ENCODE results near the gene SDK2. TPM values are rescaled to one million over a fixed set of nuclear protein-coding genes. Genes with fewer than 3 reads are reported as not detected.

Gene SDK2
- total RNA-seq, 4 donors from 2014 or later = under 0.01 to 0.49 (median 0.08) TPM

- TF ChIP-seq CTCF (IDR thresholded peaks at IDR 0.05; ENCODE audit: low read depth) = no peak
Measured at GRCh38 chr17:73494950-73495349, 149.3 kb downstream of the SDK2 start.

- TF ChIP-seq CTCF (IDR thresholded peaks at IDR 0.05; ENCODE audit: low read depth) = no peak
Measured at GRCh38 chr17:73493956-73494926, 150.0 kb downstream of the SDK2 start.

- no peak for TF ChIP-seq CTCF (IDR thresholded peaks at IDR 0.05; ENCODE audit: low read depth)
Measured at GRCh38 chr17:73492821-73493814, 151.1 kb downstream of the SDK2 start.

GRCh38 chr17:73492125-73492820 lies 152.0 kb downstream of the SDK2 start:
- TF ChIP-seq CTCF (IDR thresholded peaks at IDR 0.05; ENCODE audit: low read depth) = no peak

GRCh38 chr17:73491648-73492047 lies 152.6 kb downstream of the SDK2 start:
- no peak for TF ChIP-seq CTCF (IDR thresholded peaks at IDR 0.05; ENCODE audit: low read depth)

GRCh38 chr17:73490851-73491250 lies 153.4 kb downstream of the SDK2 start:
- no peak for TF ChIP-seq CTCF (IDR thresholded peaks at IDR 0.05; ENCODE audit: low read depth)
